PC-3 (cell line): Measurements from ENCODE around the gene UGT2B10.

Experiments used
- EZH2 ChIP-seq: fragments of 300-600 bp; sonication (generic); IDR thresholded peaks from one replicate; pipeline ENCODE4 v1.6.1; 2017; ENCODE audit warnings: antibody characterized with exemption, mild to moderate bottlenecking, low read length; ENCODE audit not compliant: unreplicated experiment
- EZH2phosphoT487 ChIP-seq: fragments of 300-600 bp; sonication (generic); IDR thresholded peaks from 2 replicates; pipeline ENCODE4 v1.6.1; 2018; ENCODE audit warnings: mild to moderate bottlenecking, antibody characterized with exemption, low read length, borderline replicate concordance
- TF ChIP-seq, protein P1 (sequence below): fragments of 300-600 bp; sonication (generic); conservative IDR thresholded peaks from 2 replicates; pipeline ENCODE4 v1.5.1; 2017; ENCODE audit warnings: antibody characterized with exemption, low read depth, mild to moderate bottlenecking, low read length

DNA sequence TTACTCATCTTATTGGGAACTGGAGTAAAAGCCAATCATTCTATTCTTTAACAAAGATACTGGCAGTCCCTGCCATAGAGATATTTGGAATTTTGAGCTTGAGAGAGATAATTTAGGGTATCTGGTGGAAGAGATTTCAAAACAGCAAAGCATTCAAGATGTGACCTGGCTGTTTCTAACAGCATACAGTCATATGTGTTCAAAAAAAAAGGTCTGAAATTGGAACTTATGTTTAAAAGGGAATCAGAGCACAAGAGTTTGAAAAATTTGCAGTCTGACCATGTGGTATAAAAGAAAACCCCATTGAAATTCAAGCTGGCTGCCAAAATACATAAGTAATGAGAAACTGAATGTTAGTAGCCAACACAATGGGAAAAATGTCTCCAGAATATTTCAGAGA lies 42.2 kb downstream of the UGT2B10 start:
- TF ChIP-seq EZH2phosphoT487 (no peak), EZH2 (no peak)
- TF ChIP-seq, protein P1, sequence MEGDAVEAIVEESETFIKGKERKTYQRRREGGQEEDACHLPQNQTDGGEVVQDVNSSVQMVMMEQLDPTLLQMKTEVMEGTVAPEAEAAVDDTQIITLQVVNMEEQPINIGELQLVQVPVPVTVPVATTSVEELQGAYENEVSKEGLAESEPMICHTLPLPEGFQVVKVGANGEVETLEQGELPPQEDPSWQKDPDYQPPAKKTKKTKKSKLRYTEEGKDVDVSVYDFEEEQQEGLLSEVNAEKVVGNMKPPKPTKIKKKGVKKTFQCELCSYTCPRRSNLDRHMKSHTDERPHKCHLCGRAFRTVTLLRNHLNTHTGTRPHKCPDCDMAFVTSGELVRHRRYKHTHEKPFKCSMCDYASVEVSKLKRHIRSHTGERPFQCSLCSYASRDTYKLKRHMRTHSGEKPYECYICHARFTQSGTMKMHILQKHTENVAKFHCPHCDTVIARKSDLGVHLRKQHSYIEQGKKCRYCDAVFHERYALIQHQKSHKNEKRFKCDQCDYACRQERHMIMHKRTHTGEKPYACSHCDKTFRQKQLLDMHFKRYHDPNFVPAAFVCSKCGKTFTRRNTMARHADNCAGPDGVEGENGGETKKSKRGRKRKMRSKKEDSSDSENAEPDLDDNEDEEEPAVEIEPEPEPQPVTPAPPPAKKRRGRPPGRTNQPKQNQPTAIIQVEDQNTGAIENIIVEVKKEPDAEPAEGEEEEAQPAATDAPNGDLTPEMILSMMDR = no peak
